NCI-H2196 (cell line): ENCODE results near the gene SLC35E1.
"Not testable (repeated sequence)": the region's sequence is repeated elsewhere in the genome, so short reads cannot be mapped to it uniquely, and the experiment has no call there.

Experiments used
- DNase-seq: peaks from one replicate; lab custom pipeline; 2025; ENCODE audit not compliant: unreplicated experiment; lab: John Stamatoyannopoulos, UW

Gene SLC35E1

GRCh38 chr19:16524991-16525734 is 47.1 kb downstream of the SLC35E1 start:
- no peak for DNase-seq

- DNase-seq = no peak
Observed at GRCh38 chr19:16522559-16523377, 49.4 kb downstream of the SLC35E1 start.

- no peak for DNase-seq
Observed at GRCh38 chr19:16521715-16522289, 50.4 kb downstream of the SLC35E1 start.

GRCh38 chr19:16520986-16521624 is 51.1 kb downstream of the SLC35E1 start:
- no peak for DNase-seq

- DNase-seq = no peak
Observed at GRCh38 chr19:16520074-16520973, 51.9 kb downstream of the SLC35E1 start.

GRCh38 chr19:16519230-16519687 is 53.0 kb downstream of the SLC35E1 start:
- DNase-seq = no peak

- DNase-seq = no peak
Observed at GRCh38 chr19:16518483-16519229, 53.6 kb downstream of the SLC35E1 start.

GRCh38 chr19:16518061-16518460 is 54.2 kb downstream of the SLC35E1 start:
- DNase-seq = no peak

- DNase-seq = no peak
Observed at GRCh38 chr19:16516923-16517610, 55.1 kb downstream of the SLC35E1 start.

- no peak for DNase-seq
Observed at GRCh38 chr19:16516381-16516780, 55.8 kb downstream of the SLC35E1 start.

GRCh38 chr19:16514383-16515019 is 57.7 kb downstream of the SLC35E1 start:
- DNase-seq = no peak

GRCh38 chr19:16512611-16513010 is 59.6 kb downstream of the SLC35E1 start:
- not testable (repeated sequence) for DNase-seq

- no peak for DNase-seq
Observed at GRCh38 chr19:16509141-16510061, 62.8 kb downstream of the SLC35E1 start.

GRCh38 chr19:16508546-16508945 is 63.7 kb downstream of the SLC35E1 start:
- DNase-seq = no peak

- DNase-seq = no peak
Observed at GRCh38 chr19:16506961-16507360, 65.3 kb downstream of the SLC35E1 start.

- not testable (repeated sequence) for DNase-seq
Observed at GRCh38 chr19:16506161-16506560, 66.1 kb downstream of the SLC35E1 start.

GRCh38 chr19:16504271-16504670 is 67.9 kb downstream of the SLC35E1 start:
- DNase-seq = no peak
